Melanocyte of skin (primary cell): Measurements from ENCODE around the gene BEGAIN. TPM values are rescaled to one million over a fixed set of nuclear protein-coding genes. Genes with fewer than 3 reads are reported as not detected.

Experiments
- small RNA-seq, 2 donors: library from RNA; depleted of rRNA; stranded (forward); fragments of <200 nt; gene quantifications; one replicate each; pipeline ENCODE3, GENCODE V24; 2012
- total RNA-seq, 2 donors: library from RNA; depleted of rRNA; stranded (reverse); fragments of >200 nt; gene quantifications; 2 replicates each; pipeline ENCODE4 v1.2.3, GENCODE V29; 2012

Gene BEGAIN
- total RNA-seq, result under 1 TPM; 0.33 to 0.69 TPM

GRCh38 chr14:100587086-100587762, at the start of gene BEGAIN:
TSS of gene BEGAIN (minus strand) at chr14:100587417. CDS start at chr14:100587290, 127 bp downstream.

Small RNA genes lying within 50 kb of the gene (small RNA-seq; reads per million reads assigned to genes)
- gene RN7SKP92, result 0 reads per million in 2 donors

Other genes starting within 250 kb of the BEGAIN start
- gene WDR25, start 210.9 kb downstream of the BEGAIN start, total RNA-seq, result 10 to 100 TPM; 17.3 to 17.6 TPM
- under 1 TPM in 1 of 2 donors, not detected in 1; under 0.01 TPM for gene DLK1, start 139.5 kb upstream of the BEGAIN start, total RNA-seq
- gene MEG3, start 238.7 kb upstream of the BEGAIN start, total RNA-seq, result 1 to 10 TPM; 1.0 to 1.3 TPM